Measurements from ENCODE around the gene RRAS2. TPM values are rescaled to one million over a fixed set of nuclear protein-coding genes. Genes with fewer than 3 reads are reported as not detected.
"Not testable (repeated sequence)": the region's sequence is repeated elsewhere in the genome, so short reads cannot be mapped to it uniquely, and the experiment has no call there.

RRAS2 gene
- total and polyA plus RNA-seq, 7 donors: 15.5 to 48.5 (median 31.1) TPM

DNA sequence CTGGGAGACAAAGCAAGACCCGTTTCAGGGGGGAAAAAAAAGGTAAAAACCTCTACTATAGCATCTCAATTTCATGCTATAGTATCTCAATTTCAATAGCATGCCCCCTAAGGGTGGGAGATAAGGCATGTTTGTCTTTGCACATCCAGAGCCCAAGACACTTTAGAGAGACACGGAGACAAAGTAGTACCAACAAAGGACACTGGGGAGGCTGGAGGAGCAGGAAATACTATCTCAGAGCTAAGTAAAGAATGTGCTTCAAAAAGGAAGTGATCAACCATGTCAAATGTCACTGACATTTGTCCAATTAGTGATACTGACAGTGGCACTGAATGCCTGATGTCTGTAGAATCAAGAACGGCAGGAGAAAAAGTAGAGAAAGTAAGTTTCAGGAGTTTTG, 68.6 kb downstream of the RRAS2 start:
- Histone ChIP-seq H3K4me3 (no peak overlapping the region), H3K9me3 (no peaks in the 10 kb centered on the region), H3K36me3 (peaks cover 0 to 4% (median 0%) of the 10 kb centered on the region in 4 donors), H3K27ac (no peak overlapping the region), H3K4me1 (peaks cover 0 to 10% (median 2%) of the 10 kb centered on the region in 4 donors), H3K27me3 (no peaks in the 10 kb centered on the region)
- 89 to 98% methylated on average over 3 of the region's 3 CpGs for WGBS, 2 donors
- DNase-seq: no peak
- no peak for TF ChIP-seq POLR2A (IDR thresholded peaks at IDR 0.05)
- intact Hi-C loops (cut with DNase I): no loop called here

- H3K27me3 ChIP-seq: no peaks in the 10 kb centered on the region
- no peak for TF ChIP-seq POLR2AphosphoS5 (IDR thresholded peaks at IDR 0.05)
- TF ChIP-seq EP300 (IDR thresholded peaks at IDR 0.05): no peak
- no peak for TF ChIP-seq CTCF (IDR thresholded peaks at IDR 0.05)
- no peak for TF ChIP-seq POLR2A (IDR thresholded peaks at IDR 0.05)
- H3K4me1 ChIP-seq: peaks cover 0 to 10% (median 2%) of the 10 kb centered on the region in 4 donors
- WGBS, 2 donors: 62 to 78% methylated on average over 2 of the region's 2 CpGs
- H3K4me3 ChIP-seq: no peak overlapping the region
- intact Hi-C loops (cut with DNase I): no loop called here
- no peaks in the 10 kb centered on the region for H3K9me3 ChIP-seq
- DNase-seq: no peak
- peak overlapping the region in 2 of 4 donors; percentile 44 to 55 for H3K27ac ChIP-seq
- H3K36me3 ChIP-seq: peaks cover 0 to under 1% (median 0%) of the 10 kb centered on the region in 4 donors
Measured at GRCh38 chr11:14288189-14288935, 70.6 kb downstream of the RRAS2 start.

DNA sequence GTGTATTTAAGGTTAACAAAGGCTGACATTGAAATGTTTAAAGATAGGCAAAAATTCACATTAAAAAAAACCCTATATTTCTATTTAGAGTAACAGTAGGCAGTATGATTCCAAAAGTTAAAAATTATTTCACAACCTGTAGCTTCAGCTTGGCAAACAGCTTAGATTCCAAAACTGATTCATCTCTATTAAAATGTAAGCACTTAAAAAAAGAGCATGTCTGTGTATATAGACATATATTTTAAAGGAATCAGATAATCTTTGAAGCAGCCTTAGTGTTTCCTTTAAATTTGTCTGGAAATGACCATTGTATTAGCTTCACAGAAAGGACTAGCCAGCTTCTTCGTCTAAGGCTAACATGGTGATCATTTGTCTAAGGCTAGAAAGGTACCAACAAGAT, 80.1 kb downstream of the RRAS2 start:
- intact Hi-C loops (cut with DNase I); H3K27ac ChIP-seq; H3K9me3 ChIP-seq; H3K4me3 ChIP-seq; H3K27me3 ChIP-seq; DNase-seq; H3K4me1 ChIP-seq: not testable (repeated sequence)
- 86% methylated on average over 1 of the region's 1 CpG; no CpG with 5 or more reads in 1 of the 2 donors for WGBS, 2 donors
- peaks cover 0 to 26% (median 0%) of the 10 kb centered on the region in 4 donors for H3K36me3 ChIP-seq

- no peak overlapping the region for H3K4me3 ChIP-seq
- intact Hi-C loops (cut with DNase I): no loop called here
- H3K27ac ChIP-seq: no peak overlapping the region
- no peak for TF ChIP-seq CTCF (IDR thresholded peaks at IDR 0.05)
- H3K4me1 ChIP-seq: peaks cover 0 to 4% (median 0%) of the 10 kb centered on the region in 4 donors
- H3K36me3 ChIP-seq: peaks cover 0 to 15% (median 0%) of the 10 kb centered on the region in 4 donors
- H3K27me3 ChIP-seq: no peaks in the 10 kb centered on the region
- DNase-seq: no peak
- no peaks in the 10 kb centered on the region for H3K9me3 ChIP-seq
Measured at GRCh38 chr11:14275076-14275475, 83.9 kb downstream of the RRAS2 start.

DNA sequence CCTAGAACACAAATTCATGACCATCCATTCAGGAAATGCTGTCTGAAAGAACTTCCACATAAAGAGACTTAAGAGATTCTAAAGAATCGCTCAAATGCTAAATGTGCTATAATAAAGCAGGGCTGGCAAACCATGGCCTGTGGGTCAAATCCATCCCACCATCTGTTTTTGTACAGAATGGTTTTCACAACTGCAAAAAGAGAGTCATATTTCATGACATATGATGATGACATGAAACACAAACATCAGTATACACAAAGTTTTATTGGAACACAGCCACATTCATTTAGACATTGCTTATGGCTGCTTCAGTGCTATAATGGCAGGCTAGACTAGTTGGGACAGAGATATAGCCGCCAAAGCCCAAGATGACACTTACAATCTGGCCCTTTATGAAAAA, 85.1 kb downstream of the RRAS2 start:
- DNase-seq: no peak
- Histone ChIP-seq H3K27me3 (no peaks in the 10 kb centered on the region), H3K36me3 (peaks cover 0 to 9% (median 0%) of the 10 kb centered on the region in 4 donors), H3K4me3 (no peak overlapping the region), H3K9me3 (no peaks in the 10 kb centered on the region), H3K4me1 (peaks cover 0 to 4% (median 0%) of the 10 kb centered on the region in 4 donors), H3K27ac (no peak overlapping the region)
- TF ChIP-seq CTCF (IDR thresholded peaks at IDR 0.05) (no peak), POLR2AphosphoS5 (IDR thresholded peaks at IDR 0.05) (no peak), POLR2A (IDR thresholded peaks at IDR 0.05) (no peak), EP300 (IDR thresholded peaks at IDR 0.05) (no peak)
- 84 to 93% methylated on average over 2 of the region's 2 CpGs for WGBS, 2 donors
- intact Hi-C loops (cut with DNase I): no loop called here
